Subcutaneous adipose tissue (tissue), 4 donors: Measurements from ENCODE around the gene CCDC3. TPM values are rescaled to one million over a fixed set of nuclear protein-coding genes. Genes with fewer than 3 reads are reported as not detected.

Experiments used
- total RNA-seq, 4 donors: library from RNA; depleted of rRNA; stranded (reverse); fragments of >200 nt; gene quantifications; one replicate each; pipeline ENCODE4 v1.1.0, GENCODE V29; 2016
- TF ChIP-seq, protein P1 (sequence below): fragments of 450-650 bp; IDR thresholded peaks from one replicate; pipeline ENCODE4 v1.5.1; 2016; ENCODE audit warnings: low read depth, mild to moderate bottlenecking, control low read depth, antibody characterized with exemption, moderate library complexity

The CCDC3 gene
- total RNA-seq, 4 donors from 2014 or later, result 4.8 to 39.1 (median 19.4) TPM

DNA sequence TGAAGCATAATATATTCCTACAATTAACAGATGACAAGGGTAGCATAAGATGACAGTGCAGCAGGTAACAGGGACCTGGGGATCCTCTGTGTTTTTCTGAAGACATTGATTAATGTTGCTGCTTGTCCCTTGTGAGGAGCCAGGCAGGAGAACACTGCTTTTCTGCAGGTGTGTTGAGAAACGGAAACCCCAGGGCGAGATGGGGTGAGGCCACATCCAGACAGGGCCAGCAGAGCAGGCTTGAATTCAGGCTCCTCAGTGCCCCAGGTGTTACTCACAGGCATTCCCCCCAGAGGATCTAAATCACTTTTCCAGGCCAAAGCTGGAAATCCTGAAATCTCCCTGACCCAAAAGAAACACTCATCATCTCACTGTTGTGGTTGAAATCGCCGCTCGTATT lies 105.3 kb downstream of the CCDC3 start:
- TF ChIP-seq, protein P1, sequence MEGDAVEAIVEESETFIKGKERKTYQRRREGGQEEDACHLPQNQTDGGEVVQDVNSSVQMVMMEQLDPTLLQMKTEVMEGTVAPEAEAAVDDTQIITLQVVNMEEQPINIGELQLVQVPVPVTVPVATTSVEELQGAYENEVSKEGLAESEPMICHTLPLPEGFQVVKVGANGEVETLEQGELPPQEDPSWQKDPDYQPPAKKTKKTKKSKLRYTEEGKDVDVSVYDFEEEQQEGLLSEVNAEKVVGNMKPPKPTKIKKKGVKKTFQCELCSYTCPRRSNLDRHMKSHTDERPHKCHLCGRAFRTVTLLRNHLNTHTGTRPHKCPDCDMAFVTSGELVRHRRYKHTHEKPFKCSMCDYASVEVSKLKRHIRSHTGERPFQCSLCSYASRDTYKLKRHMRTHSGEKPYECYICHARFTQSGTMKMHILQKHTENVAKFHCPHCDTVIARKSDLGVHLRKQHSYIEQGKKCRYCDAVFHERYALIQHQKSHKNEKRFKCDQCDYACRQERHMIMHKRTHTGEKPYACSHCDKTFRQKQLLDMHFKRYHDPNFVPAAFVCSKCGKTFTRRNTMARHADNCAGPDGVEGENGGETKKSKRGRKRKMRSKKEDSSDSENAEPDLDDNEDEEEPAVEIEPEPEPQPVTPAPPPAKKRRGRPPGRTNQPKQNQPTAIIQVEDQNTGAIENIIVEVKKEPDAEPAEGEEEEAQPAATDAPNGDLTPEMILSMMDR, result no peak

DNA sequence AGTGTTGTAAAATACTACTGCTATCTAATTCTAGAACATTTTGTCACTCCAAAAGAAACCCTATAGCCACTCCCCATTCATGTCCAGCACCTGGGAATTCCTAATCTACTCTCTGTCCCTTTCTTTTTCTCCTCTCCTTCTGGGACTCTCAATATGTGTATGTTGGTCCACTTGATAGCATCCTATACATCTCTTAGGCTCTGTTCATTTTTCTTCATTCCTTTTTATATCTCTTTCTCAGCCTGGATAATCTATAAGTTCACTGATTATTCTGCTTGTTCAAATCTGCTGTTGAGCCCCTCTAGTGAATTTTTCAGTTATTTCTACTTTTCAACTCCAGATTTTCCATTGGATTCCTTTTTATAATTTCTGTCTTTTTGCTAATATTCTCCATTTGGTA lies 108.6 kb downstream of the CCDC3 start:
- TF ChIP-seq, protein P1, result no peak

DNA sequence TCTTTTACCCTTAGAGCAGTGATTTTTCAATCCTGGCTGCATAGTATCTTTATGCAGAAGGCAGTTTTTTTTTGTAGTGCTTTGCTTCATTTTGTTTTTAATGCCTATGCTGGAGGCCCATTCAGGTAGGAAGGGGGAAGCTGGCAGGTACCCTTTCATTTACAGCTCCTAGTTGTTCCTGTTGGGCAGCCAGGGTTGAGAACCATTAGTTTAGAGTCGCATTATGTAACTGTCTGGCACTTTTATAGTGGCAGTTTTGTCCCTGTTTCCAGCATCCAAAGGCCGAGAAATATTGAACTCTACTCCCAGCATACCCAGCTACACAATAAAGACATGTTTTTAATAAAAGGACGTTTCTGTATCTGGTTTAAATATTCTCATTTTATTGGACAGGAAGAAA lies 110.6 kb downstream of the CCDC3 start:
- TF ChIP-seq, protein P1, result no peak

DNA sequence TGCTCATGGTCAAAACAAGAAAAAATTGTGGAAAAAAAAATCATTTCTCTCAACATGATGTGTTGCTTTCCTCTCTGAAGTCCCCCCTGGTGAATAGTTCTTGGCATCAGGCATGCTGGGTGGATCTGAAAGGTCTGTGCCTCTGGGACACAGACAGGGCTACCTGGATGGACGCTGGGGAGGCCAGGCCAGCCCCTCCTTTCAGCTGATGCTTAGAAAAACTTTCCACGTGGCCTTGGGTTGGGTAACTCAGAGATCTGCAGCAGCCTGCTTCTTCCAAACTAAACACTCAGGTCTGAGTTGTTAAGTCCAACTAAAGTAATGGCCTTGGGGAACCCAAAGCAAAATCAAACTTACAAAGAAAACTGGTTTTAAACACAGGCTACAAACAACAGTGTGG lies 113.0 kb downstream of the CCDC3 start:
- TF ChIP-seq, protein P1, result no peak

DNA sequence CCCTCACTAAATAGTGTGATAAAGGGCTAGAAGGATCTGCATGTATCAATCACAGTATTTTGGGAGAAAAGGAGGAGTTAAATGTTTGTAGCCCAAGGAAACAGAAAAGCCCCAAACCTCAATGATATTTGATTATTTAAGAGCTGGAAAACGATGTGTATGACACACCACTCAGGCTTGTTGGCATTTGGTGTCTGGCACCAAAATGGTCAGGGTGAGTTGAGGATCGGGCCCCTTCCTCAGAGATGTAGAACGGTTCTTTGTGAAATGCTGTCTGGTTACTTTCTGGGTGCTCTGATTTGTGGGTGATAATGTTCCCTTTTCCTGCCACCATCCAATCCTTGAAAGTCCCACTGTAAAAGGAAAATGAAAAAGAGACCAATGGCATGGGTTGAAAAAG lies 113.7 kb downstream of the CCDC3 start:
- TF ChIP-seq, protein P1, result no peak

DNA sequence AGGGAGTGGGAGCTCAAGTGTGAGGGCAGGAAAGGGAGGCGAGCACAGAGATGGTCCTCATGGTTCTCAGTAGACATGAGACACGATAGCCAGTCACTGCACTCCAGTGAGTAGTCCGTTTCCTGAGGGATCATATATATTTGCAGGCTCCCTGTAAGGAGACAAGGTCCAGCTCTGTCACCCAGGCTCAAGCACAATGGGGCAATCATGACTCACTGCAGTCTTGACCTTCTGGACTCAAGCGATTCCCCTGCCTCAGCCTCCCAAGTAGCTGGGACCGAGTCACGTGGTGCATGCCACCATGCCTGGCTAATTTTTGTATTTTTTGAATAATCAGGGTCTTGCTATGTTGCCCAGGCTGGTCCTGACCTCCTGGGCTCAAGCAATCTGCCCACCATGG lies 116.7 kb downstream of the CCDC3 start:
- TF ChIP-seq, protein P1, result no peak

DNA sequence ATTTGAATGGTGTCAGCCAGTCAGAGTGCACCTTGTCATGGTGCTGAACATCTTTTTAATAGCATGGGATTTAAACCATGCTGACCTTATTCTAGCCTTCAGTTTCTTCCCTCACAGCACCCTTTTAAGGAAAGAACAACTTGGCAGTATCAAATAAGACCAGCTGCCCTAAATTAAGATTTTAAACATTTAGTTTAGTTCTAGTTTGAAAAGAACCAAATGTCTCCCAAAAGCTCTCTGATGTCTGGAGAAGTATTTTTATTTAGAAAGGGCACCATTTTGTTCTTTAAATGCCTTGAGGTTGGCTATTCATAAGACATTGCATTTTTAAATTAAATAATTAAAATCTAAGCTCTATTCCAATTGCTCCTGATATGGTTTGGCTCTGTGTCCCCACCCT lies 121.1 kb downstream of the CCDC3 start:
- TF ChIP-seq, protein P1, result no peak

DNA sequence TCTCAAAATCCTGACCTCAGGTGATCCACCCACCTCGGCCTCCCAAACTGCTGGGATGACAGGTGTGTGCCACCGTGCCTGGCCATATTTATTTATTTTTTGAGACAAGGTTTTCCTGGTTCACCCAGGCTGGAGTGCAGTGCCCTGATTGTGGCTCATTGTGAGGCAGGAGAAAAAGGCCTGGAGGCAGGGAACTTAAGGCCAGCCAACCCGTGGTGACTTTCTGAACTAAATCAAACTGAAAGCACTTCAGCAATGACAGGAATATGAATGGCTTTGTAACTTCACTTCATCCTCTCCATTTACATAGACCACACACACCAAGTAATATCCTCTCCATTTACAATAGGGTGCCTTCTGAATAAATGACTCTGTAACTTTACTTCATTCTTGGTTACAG lies 124.4 kb downstream of the CCDC3 start:
- TF ChIP-seq, protein P1, result no peak
